Body of pancreas (tissue), 4 donors: Measurements from ENCODE around the gene TMEM170A. TPM values are rescaled to one million over a fixed set of nuclear protein-coding genes. Genes with fewer than 3 reads are reported as not detected.
A peak's percentile ranks its signal among the peaks of the same experiment; 100 is the strongest.

Source experiments
- ATAC-seq: fragments of 150-250 bp; one replicate; pipeline ENCODE4 v1.9.1; 2016
- DNase-seq, 4 donors: peaks; one replicate each; pipeline ENCODE4 v3.0.0-alpha.2; 2019
- H3K27ac ChIP-seq, 4 donors: fragments of 200-600 bp; sonication (generic); 1 replicate in 3 of 4; 2 replicates in 1 of 4; pipeline versions ENCODE4 v1.5.1 to v1.6.1; 2016 to 2019; ENCODE audit warnings: mild to moderate bottlenecking in 1 of 4, mixed read lengths in 1 of 4, moderate library complexity in 1 of 4
- H3K27me3 ChIP-seq, 2 donors: fragments of 200-600 bp; sonication (generic); one replicate each; pipeline ENCODE4 v1.6.0; 2016; ENCODE audit warnings: mild to moderate bottlenecking in 1 of 2
- H3K36me3 ChIP-seq, 2 donors: fragments of 200-600 bp; sonication (generic); replicated peaks in 1 of 2; 2 replicates each; pipeline ENCODE4 v1.5.1; 2016; ENCODE audit warnings: low read depth in 2 of 2; ENCODE audit not compliant: insufficient read depth in 1 of 2
- H3K4me1 ChIP-seq: fragments of 200-600 bp; sonication (generic); one replicate; pipeline ENCODE4 v1.6.0; 2016
- H3K4me3 ChIP-seq, 2 donors: fragments of 200-600 bp; sonication (generic); 1 replicate in 1 of 2; 2 replicates in 1 of 2; pipeline ENCODE4 v1.5.1; 2016 to 2019
- H3K9me3 ChIP-seq, 3 donors: fragments of 200-600 bp; sonication (generic); 1 replicate in 2 of 3; 2 replicates in 1 of 3; pipeline ENCODE4 v1.5.1; 2016
- POLR2A ChIP-seq, 3 donors: fragments of 450-650 bp; IDR thresholded peaks; one replicate each; pipeline ENCODE4 v1.6.1; 2016; ENCODE audit warnings: antibody characterized with exemption in 3 of 3, mild to moderate bottlenecking in 2 of 3
- WGBS, 2 donors: methylation state at CpG; one replicate each; pipeline ENCODE4 v1.1.5; 2017; 5-methylcytosine and 5-hydroxymethylcytosine counted together
- intact Hi-C: fragments of 100-400 bp; cut with DNase I; formaldehyde crosslinking; loops from one replicate; pipeline ENCODE4 v1.15.1; 2023
- total RNA-seq, 2 donors: library from RNA; depleted of rRNA; stranded (reverse); fragments of >200 nt; gene quantifications; one replicate each; pipeline ENCODE4 v1.1.0, GENCODE V29; 2016
- TF ChIP-seq, protein P1 (sequence below), 7 experiments: fragments of 450-650 bp in 4 of 7; fragments of 200-600 bp in 3 of 7; sonication (generic) in 3 of 7; IDR thresholded peaks; one replicate each; pipeline ENCODE4 v1.5.1; 2016 to 2019; ENCODE audit warnings: antibody characterized with exemption in 7 of 7

TMEM170A gene
- total RNA-seq, 2 donors from 2014 or later = 17.1 TPM

DNA sequence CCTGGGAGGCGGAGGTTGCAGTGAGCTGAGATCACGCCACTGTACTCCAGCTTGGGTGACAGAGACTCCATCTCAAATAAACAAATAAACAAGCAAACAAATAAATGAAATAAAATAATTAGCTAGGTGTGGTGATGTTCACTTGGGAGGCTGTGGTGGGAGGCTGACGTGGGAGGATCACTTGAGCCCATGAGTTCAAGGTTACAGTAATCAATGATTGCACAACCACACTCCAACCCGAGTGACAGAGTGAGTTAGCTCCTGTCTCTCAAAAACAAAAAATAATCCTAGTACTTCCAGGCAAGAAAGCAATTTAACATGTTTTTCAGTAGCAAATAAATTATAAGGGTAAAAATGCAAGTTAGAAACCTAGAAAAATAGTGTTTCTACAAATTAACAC, 57.5 kb downstream of the TMEM170A start:
- TF ChIP-seq, protein P1, sequence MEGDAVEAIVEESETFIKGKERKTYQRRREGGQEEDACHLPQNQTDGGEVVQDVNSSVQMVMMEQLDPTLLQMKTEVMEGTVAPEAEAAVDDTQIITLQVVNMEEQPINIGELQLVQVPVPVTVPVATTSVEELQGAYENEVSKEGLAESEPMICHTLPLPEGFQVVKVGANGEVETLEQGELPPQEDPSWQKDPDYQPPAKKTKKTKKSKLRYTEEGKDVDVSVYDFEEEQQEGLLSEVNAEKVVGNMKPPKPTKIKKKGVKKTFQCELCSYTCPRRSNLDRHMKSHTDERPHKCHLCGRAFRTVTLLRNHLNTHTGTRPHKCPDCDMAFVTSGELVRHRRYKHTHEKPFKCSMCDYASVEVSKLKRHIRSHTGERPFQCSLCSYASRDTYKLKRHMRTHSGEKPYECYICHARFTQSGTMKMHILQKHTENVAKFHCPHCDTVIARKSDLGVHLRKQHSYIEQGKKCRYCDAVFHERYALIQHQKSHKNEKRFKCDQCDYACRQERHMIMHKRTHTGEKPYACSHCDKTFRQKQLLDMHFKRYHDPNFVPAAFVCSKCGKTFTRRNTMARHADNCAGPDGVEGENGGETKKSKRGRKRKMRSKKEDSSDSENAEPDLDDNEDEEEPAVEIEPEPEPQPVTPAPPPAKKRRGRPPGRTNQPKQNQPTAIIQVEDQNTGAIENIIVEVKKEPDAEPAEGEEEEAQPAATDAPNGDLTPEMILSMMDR (IDR thresholded peaks at IDR 0.05) = no peak
- no peak for TF ChIP-seq POLR2A (IDR thresholded peaks at IDR 0.05)
- Histone ChIP-seq H3K27ac (no peak overlapping the region), H3K36me3 (peaks cover 0 to 6% of the 10 kb centered on the region in 2 donors), H3K4me3 (no peak overlapping the region), H3K4me1 (peaks cover 6% of the 10 kb centered on the region), H3K27me3 (no peaks in the 10 kb centered on the region), H3K9me3 (no peaks in the 10 kb centered on the region)
- intact Hi-C loops = no loop called here
- no peak for ATAC-seq
- WGBS, 2 donors = 67 to 72% methylated on average over 4 of the region's 4 CpGs
- DNase-seq = no peak

DNA sequence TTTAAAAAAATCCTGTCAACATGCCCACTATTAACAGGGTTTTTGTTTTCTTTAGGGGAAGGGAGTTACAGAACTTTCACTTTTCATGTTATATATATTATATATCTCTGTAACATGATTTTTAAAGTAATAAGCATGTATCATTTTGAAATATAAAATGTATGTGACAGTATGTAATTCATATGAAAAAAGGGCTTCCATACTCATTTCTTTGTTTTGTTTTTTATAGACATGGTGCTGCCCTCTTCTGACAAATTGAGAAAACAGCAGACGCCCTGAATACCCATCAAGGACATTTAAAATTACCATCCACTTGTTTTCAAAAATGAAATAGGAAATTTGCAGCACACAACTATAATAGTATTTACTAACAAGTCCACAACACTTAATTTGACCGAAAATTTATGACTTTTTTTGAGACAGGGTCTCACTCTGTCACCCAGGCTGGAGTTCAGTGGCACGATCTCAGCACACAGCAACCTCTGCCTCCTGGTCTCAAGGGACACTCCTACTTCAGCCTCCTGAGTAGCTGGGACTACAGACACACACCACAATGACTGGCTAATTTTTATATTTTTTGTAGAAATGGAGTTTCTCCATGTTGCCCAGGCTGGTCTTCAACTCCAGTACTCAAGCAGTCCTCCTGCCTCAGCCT, 61.5 kb downstream of the TMEM170A start:
- Histone ChIP-seq H3K27ac (peak overlapping the region in 2 of 4 donors; percentile 42 to 58), H3K27me3 (no peaks in the 10 kb centered on the region), H3K4me1 (peaks cover 18% of the 10 kb centered on the region), H3K36me3 (no peaks in the 10 kb centered on the region), H3K9me3 (no peaks in the 10 kb centered on the region), H3K4me3 (no peak overlapping the region)
- ATAC-seq (peak; percentile 56), DNase-seq (peak in 2 of 4 donors; percentile 24 to 41)
- WGBS, 2 donors = 34% methylated on average over 3 of the region's 3 CpGs
- intact Hi-C loops = no loop called here
- TF ChIP-seq, protein P1 (IDR thresholded peaks at IDR 0.05) = peak in 6 of 7 experiments; percentile 47 to 76 (median 66)
- TF ChIP-seq POLR2A (IDR thresholded peaks at IDR 0.05) = no peak

DNA sequence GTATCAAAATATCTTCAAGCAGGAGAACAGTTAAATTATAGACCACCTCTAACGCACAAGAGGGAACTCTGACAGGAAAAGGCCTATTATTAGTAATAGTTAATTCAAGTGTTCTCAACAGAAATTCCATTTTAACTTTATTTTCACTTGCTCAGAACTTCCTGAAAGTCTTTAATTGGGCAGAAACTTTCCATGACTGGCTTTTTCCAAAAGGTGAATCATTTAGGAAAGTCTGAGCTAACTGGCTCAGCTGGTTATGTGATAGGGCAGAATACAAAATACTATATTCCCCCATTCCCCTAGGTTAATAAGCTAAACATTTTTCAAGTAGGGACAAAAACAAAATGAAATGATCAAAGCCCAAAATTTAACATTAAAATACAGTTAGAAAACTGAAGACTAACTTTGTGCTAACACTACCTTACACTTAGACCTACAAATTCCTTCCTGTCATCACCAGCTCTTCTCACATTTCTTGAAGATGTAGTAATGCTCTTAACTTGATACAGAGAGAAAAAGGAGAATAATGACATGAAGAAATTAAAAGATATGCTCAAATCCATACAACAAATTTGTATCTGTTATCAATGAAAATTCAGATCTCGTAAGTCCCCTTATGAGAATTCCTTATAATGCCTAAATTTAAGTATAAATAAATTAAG, 62.2 kb downstream of the TMEM170A start:
- ATAC-seq = peak; percentile 64
- intact Hi-C loops = no loop called here
- H3K4me3 ChIP-seq = no peak overlapping the region

DNA sequence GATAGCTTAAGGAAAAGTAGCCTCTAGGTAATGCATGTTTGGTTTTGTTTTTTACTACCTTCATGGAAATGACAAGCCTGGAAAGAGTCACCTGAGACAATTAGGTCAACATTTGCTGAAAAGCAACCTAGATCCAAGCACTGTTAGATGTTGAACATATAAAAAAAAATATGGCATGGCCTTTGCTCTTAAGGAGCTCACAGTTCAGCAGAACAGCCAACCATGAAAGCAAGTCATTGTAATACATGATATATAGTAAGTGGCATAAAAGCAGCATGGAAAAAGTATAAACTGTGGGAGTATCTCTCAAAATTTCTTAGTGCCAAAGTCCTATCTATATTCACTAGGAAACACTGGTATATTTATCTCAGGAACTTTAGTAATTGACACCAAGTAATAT, 62.8 kb downstream of the TMEM170A start:
- no peak for TF ChIP-seq POLR2A (IDR thresholded peaks at IDR 0.05)
- TF ChIP-seq, protein P1 (IDR thresholded peaks at IDR 0.05) = no peak
- ATAC-seq = no peak
- Histone ChIP-seq H3K9me3 (no peaks in the 10 kb centered on the region), H3K4me1 (peaks cover 20% of the 10 kb centered on the region), H3K4me3 (no peak overlapping the region), H3K36me3 (no peaks in the 10 kb centered on the region), H3K27me3 (no peaks in the 10 kb centered on the region), H3K27ac (peak overlapping the region in 3 of 4 donors; percentile 33 to 58 (median 42))
- no peak for DNase-seq
- intact Hi-C loops = no loop called here

More for the DNA sequence above, 62.2 kb downstream of the TMEM170A start:
- Histone ChIP-seq H3K36me3 (no peaks in the 10 kb centered on the region), H3K4me1 (peaks cover 20% of the 10 kb centered on the region), H3K9me3 (no peaks in the 10 kb centered on the region), H3K27ac (peak overlapping the region in 3 of 4 donors; percentile 33 to 58 (median 42)), H3K27me3 (no peaks in the 10 kb centered on the region)
- 30 to 39% methylated on average over 2 of the region's 2 CpGs for WGBS, 2 donors
- TF ChIP-seq POLR2A (IDR thresholded peaks at IDR 0.05) = no peak
- TF ChIP-seq, protein P1 (IDR thresholded peaks at IDR 0.05) = no peak
- DNase-seq = no peak
